Measurements from ENCODE around the gene MNAT1. TPM values are rescaled to one million over a fixed set of nuclear protein-coding genes. Genes with fewer than 3 reads are reported as not detected.

Gene MNAT1
- total and polyA plus RNA-seq, 9 of the 15 experiments (the other 6 are each of a cell fraction or from before 2014, with no cell fraction given) = 37.8 to 83.3 (median 60.4) TPM

DNA sequence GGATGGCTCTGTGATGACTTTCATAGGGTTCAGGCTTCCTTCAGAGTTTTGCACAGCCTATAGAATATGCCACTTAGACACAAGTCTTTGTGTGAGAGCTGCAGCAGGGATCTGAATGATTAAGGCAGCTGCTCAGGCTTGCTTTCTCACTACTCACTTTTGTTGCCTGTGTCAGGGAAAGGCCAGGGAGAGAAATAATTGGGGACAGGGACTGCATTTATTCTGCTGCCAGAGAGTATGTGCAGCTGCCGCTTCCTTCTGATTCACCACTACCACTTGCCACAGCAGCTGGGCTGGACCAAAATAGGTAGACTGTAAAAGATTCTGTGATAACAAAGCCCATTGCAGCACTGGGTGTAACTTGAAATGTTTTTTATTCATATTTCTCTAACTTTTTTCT is 196.7 kb downstream of the MNAT1 start (continued):
- TF ChIP-seq, protein P1, sequence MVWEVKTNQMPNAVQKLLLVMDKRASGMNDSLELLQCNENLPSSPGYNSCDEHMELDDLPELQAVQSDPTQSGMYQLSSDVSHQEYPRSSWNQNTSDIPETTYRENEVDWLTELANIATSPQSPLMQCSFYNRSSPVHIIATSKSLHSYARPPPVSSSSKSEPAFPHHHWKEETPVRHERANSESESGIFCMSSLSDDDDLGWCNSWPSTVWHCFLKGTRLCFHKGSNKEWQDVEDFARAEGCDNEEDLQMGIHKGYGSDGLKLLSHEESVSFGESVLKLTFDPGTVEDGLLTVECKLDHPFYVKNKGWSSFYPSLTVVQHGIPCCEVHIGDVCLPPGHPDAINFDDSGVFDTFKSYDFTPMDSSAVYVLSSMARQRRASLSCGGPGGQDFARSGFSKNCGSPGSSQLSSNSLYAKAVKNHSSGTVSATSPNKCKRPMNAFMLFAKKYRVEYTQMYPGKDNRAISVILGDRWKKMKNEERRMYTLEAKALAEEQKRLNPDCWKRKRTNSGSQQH (CRISPR knock-in tag; IDR thresholded peaks at IDR 0.05) = no peak

DNA sequence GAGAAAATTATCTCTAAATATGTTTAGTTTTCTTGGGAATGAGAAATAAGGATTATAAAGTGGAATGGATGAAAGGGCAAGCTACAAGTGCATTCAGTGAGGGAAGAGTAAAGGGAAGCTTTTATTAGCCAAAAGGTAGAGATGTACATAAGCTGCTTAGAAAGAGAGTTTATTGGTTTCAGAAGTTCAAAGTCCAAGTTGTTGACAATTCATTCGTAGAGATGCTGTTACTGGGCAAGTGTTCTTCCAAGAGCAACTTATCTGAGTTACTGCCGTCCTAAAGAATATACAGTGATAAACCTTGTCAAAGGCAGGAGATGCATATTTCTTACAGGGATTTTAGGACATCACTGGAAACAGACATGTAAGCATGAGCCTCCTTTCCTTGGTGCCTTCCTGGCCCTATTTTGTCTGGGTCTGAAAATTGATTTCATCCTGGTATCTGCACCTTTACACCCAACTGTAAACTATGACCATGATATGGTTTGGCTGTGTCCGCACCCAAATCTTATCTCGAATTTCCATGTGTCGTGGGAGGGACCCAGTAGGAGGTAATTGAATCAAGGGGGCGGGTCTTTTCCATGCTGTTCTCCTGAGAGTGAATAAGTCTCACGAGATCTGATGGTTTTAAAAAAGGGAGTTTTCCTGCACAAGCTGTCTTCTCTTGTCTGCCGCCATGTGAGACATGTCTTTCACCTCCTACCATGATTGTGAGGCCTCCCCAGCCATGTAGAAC is 199.5 kb downstream of the MNAT1 start:
- FAIRE-seq (peak; percentile 72), DNase-seq (ENCODE audit: extremely low read depth in 1 of 4, low spot score in 3 of 4) (peak; percentile 5 to 74 (median 8)), ATAC-seq (peak; percentile 79)
- H3K4me1 ChIP-seq (replicated peaks in 1 of 2; ENCODE audit: control insufficient read depth in 2 of 2, insufficient read depth in 2 of 2, low read length in 2 of 2) = peaks cover 0 to 6% of the 10 kb centered on the region in 2 experiments; a peak in 2 of 5 replicates
- H3K9me3 ChIP-seq (replicated peaks; ENCODE audit: control insufficient read depth, insufficient read depth, low read depth, low read length) = peaks cover 5% of the 10 kb centered on the region
- H3K27ac ChIP-seq (ENCODE audit: extremely low read depth, low read depth, low read length) = peak overlapping the region; percentile 56; the same call in 2 of the 3 replicates
- CTCF ChIA-PET (ENCODE audit: low intra/inter-chr PET ratio) = no interaction called here
- H2AFZ ChIP-seq (ENCODE audit: low read depth, low read length) = no peak overlapping the region
- intact Hi-C loops (cut with micrococcal nuclease) (no loop called here), in situ Hi-C loops (cut with MboI) (no loop called here)
- H4K20me1 ChIP-seq (replicated peaks; ENCODE audit: control insufficient read depth, insufficient read depth, low read length) = no peaks in the 10 kb centered on the region
- H3K79me2 ChIP-seq (ENCODE audit: control insufficient read depth, insufficient read depth, low read length) = no peaks in the 10 kb centered on the region
- BruUV-seq (replicated peaks) = no TSS peak
- POLR2A ChIA-PET = no interaction called here
- 27% methylated on average over 4 of the region's 8 CpGs for WGBS (ENCODE audit: insufficient coverage, low coverage, missing lambda C conversion rate)
- H3K9me1 ChIP-seq (ENCODE audit: control insufficient read depth, insufficient read depth, low read length) = no peaks in the 10 kb centered on the region
- H3K27me3 ChIP-seq (ENCODE audit: control insufficient read depth in 2 of 2, insufficient read depth in 2 of 2, low read length in 2 of 2) = no peaks in the 10 kb centered on the region
- no peaks in the 10 kb centered on the region for H3K36me3 ChIP-seq (ENCODE audit: control insufficient read depth, insufficient read depth, low read length)
- H3K4me2 ChIP-seq (ENCODE audit: insufficient read depth, low read length) = peak overlapping the region; percentile 49
- no peak overlapping the region for H3K4me3 ChIP-seq
- no peak overlapping the region for H3K9ac ChIP-seq (ENCODE audit: insufficient read depth in 1 of 2, low read depth in 2 of 2, low read length in 2 of 2)
- TF ChIP-seq, protein P2, sequence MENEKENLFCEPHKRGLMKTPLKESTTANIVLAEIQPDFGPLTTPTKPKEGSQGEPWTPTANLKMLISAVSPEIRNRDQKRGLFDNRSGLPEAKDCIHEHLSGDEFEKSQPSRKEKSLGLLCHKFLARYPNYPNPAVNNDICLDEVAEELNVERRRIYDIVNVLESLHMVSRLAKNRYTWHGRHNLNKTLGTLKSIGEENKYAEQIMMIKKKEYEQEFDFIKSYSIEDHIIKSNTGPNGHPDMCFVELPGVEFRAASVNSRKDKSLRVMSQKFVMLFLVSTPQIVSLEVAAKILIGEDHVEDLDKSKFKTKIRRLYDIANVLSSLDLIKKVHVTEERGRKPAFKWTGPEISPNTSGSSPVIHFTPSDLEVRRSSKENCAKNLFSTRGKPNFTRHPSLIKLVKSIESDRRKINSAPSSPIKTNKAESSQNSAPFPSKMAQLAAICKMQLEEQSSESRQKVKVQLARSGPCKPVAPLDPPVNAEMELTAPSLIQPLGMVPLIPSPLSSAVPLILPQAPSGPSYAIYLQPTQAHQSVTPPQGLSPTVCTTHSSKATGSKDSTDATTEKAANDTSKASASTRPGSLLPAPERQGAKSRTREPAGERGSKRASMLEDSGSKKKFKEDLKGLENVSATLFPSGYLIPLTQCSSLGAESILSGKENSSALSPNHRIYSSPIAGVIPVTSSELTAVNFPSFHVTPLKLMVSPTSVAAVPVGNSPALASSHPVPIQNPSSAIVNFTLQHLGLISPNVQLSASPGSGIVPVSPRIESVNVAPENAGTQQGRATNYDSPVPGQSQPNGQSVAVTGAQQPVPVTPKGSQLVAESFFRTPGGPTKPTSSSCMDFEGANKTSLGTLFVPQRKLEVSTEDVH (IDR thresholded peaks at IDR 0.05; ENCODE audit: low read depth, partially characterized antibody) = no peak
- peak; percentile 29; the same call in 1 of the 2 replicates for TF ChIP-seq NFIC (IDR thresholded peaks at IDR 0.05)
- TF ChIP-seq NR3C1 (CRISPR knock-in tag; IDR thresholded peaks at IDR 0.05) = no peak
- TF ChIP-seq SIN3A (IDR thresholded peaks at IDR 0.05; ENCODE audit: borderline replicate concordance in 2 of 2, control insufficient read depth in 1 of 2, low read depth in 2 of 2, low read length in 2 of 2) = no peak
- no peak for TF ChIP-seq XRCC5 (IDR thresholded peaks at IDR 0.05; ENCODE audit: low read depth, low read length)
- TF ChIP-seq ZNF586 (CRISPR knock-in tag; conservative IDR thresholded peaks at IDR 0.05) = no peak
- no peak for TF ChIP-seq FOSL1 (tag; conservative IDR thresholded peaks at IDR 0.05)
- TF ChIP-seq, protein P3, sequence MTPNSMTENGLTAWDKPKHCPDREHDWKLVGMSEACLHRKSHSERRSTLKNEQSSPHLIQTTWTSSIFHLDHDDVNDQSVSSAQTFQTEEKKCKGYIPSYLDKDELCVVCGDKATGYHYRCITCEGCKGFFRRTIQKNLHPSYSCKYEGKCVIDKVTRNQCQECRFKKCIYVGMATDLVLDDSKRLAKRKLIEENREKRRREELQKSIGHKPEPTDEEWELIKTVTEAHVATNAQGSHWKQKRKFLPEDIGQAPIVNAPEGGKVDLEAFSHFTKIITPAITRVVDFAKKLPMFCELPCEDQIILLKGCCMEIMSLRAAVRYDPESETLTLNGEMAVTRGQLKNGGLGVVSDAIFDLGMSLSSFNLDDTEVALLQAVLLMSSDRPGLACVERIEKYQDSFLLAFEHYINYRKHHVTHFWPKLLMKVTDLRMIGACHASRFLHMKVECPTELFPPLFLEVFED (CRISPR knock-in tag; conservative IDR thresholded peaks at IDR 0.05) = no peak
- TF ChIP-seq ARID1B (IDR thresholded peaks at IDR 0.05) = peak; percentile 76
- TF ChIP-seq, protein P4, sequence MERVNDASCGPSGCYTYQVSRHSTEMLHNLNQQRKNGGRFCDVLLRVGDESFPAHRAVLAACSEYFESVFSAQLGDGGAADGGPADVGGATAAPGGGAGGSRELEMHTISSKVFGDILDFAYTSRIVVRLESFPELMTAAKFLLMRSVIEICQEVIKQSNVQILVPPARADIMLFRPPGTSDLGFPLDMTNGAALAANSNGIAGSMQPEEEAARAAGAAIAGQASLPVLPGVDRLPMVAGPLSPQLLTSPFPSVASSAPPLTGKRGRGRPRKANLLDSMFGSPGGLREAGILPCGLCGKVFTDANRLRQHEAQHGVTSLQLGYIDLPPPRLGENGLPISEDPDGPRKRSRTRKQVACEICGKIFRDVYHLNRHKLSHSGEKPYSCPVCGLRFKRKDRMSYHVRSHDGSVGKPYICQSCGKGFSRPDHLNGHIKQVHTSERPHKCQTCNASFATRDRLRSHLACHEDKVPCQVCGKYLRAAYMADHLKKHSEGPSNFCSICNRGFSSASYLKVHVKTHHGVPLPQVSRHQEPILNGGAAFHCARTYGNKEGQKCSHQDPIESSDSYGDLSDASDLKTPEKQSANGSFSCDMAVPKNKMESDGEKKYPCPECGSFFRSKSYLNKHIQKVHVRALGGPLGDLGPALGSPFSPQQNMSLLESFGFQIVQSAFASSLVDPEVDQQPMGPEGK (CRISPR knock-in tag; IDR thresholded peaks at IDR 0.05; ENCODE audit: borderline replicate concordance) = no peak
- no peak for TF ChIP-seq CREM (IDR thresholded peaks at IDR 0.05; ENCODE audit: low read depth)

Measured in K562 (cell line).